GM12873 (cell line): ENCODE data around the gene BCAP29.

Experiments used
- TF ChIP-seq, protein P1 (sequence below): IDR thresholded peaks from 2 replicates; pipeline ENCODE4 v1.5.1; 2012; ENCODE audit warnings: low read depth, mild to moderate bottlenecking, moderate library complexity, low read length, control low read depth; ENCODE audit not compliant: insufficient read depth; ENCODE audit errors: missing control alignments

BCAP29 gene

GRCh38 chr7:107597953-107598352 lies 17.9 kb downstream of the BCAP29 start:
- TF ChIP-seq, protein P1, sequence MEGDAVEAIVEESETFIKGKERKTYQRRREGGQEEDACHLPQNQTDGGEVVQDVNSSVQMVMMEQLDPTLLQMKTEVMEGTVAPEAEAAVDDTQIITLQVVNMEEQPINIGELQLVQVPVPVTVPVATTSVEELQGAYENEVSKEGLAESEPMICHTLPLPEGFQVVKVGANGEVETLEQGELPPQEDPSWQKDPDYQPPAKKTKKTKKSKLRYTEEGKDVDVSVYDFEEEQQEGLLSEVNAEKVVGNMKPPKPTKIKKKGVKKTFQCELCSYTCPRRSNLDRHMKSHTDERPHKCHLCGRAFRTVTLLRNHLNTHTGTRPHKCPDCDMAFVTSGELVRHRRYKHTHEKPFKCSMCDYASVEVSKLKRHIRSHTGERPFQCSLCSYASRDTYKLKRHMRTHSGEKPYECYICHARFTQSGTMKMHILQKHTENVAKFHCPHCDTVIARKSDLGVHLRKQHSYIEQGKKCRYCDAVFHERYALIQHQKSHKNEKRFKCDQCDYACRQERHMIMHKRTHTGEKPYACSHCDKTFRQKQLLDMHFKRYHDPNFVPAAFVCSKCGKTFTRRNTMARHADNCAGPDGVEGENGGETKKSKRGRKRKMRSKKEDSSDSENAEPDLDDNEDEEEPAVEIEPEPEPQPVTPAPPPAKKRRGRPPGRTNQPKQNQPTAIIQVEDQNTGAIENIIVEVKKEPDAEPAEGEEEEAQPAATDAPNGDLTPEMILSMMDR, result no peak

DNA sequence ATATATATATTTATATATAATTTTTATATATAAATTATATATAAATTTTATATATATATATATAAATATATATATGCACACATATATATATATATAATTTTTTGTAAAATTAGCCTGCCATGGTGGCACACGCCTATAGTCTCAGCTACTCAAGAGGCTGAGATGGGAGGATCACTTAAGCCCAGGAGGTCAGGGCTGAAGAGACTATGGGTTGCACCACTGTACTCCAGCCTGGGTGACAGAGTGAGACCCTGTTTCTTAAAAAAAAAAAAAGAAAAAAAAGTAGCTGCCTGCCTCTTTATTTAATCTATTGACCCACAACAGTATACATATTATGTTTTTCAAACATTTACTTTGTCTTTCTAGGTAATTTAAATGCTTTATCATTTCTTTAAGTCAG lies 19.2 kb downstream of the BCAP29 start:
- TF ChIP-seq, protein P1, result no peak

DNA sequence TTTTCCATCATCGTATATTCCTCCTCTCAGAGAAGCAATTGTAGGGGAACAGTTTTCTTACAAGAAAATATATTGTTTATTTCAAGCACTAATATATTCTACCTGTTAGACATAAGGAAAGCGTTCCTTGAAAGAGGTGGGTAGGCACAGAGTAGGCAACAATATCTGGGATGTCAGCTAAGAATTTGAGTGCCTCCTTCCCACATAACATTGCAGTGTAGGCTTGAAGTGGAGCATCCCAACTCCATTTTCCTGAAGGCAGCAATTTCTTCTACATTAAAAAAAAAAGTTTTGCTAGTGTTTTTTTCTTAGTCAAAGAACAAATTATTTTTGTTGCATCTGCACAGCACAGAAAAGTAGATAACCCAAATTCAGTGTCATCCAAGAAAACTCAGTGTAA lies 20.8 kb downstream of the BCAP29 start:
- TF ChIP-seq, protein P1, result no peak

DNA sequence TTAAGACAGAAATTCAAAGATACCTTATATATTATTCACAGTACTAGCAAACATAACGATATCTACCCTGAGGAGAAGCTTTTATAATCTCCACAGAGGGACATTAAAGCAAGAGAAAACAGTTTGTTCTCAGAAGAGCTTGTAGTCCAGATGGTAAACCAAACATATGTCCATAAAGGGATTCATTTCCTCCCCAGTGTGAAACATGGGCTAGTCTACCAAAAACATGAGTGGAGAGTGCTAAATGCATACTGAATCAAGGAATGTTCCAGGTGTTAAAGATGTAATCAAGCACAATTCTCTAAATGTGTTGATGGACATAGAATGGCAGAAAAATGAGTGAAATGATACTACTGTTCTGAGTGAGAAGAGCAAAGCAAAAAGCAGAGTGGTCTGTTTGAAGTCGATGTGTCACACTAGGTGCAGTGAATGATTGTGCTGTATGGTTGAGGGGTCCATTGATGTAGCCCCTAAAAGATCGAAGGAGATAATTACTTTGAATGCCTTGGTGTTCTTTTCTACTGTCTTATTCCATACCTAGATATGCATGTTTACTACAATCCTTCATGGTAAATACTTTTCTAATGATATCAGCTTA lies 25.3 kb downstream of the BCAP29 start:
- TF ChIP-seq, protein P1, result no peak

GRCh38 chr7:107606303-107606702 lies 26.3 kb downstream of the BCAP29 start:
- TF ChIP-seq, protein P1, result no peak

DNA sequence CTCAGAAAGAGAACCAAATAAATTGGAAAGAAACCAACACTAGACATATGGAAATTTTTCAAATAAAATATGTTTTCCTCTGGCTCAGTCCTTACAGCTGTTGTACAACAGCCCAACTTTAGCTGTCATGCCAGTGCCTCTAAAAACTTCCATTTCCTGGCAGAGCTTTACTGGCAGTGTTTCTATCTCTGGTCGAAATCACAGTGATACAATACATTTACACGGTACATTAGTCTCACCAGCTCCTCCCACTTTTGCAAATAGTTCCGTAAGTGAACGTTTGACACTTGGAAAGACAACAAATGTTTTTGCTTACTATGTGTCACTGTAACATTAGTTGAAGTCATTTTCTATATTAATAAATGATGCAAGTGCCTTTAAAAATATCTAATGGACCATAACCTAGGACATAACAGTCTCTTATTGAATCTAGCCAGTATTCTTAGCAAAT lies 29.8 kb downstream of the BCAP29 start:
- TF ChIP-seq, protein P1, result no peak

DNA sequence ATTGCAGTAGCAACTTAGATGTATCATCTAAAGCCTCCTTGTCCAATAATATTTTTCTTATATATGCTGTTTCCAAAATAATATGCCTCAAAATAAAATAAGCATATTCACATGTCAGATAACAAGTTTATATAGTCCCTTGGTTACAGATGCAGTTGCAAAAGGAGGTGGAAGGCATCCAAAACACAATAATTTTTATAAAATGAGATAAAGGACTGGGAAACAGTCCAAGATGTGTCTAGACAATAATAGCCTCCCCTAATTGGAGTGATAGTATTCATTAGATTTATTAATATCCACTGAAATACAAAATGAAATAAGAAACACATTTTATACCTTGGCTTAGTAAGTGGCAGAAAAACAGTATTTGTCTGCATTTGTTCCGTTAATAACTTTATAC lies 30.3 kb downstream of the BCAP29 start:
- TF ChIP-seq, protein P1, result no peak

GRCh38 chr7:107613439-107613838 lies 33.4 kb downstream of the BCAP29 start:
- TF ChIP-seq, protein P1, result no peak
